ENCODE measurements around the gene ZNF77.

DNA sequence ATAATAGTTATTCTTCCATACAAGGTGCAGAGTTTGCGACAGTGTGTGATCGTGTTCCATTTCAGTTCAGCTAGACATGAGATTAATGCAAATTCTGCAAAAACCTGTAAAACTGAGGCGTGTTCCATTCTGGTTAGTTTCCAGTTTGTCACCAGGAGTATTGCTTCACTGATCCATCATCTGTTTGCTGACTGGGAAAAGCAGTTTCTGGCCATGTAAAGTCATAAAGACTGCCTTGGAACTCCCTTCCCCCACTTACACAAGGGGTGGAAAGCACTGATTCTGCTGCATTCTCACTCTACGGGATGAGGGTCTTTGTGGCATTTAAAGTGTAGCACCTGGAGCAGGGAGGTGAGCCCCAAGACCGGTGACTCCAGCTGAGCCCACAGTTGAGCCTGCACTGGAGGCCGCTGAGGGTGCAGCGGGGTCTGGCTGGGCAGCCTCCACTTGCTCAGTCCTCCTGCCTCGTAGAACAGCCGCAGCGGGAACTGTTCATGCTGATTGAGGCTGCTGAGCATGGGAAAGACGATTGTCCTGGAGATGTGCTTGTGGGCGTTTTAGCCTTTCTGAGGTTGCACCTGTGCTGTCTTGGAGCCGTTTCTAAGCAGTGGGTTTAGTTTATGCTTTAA is 42.1 kb downstream of the ZNF77 start:
- TF ChIP-seq POLR2AphosphoS5 (IDR thresholded peaks at IDR 0.05; ENCODE audit: borderline replicate concordance, low read depth, low read length) (no peak), EZH2 (IDR thresholded peaks at IDR 0.05) (no peak), FOXP2 (optimal IDR thresholded peaks at IDR 0.05; ENCODE audit: control extremely low read depth, extremely low read length, insufficient read depth) (no peak)

Measured in SK-N-MC (cell line).